Measurements from ENCODE around the gene COL2A1.

COL2A1 gene

GRCh38 chr12:48012070-48012469 is 7.8 kb upstream of the COL2A1 start:
- DNase-seq (ENCODE audit: low read depth): no peak

GRCh38 chr12:48010366-48010970 is 6.2 kb upstream of the COL2A1 start:
- DNase-seq (ENCODE audit: low read depth): no peak

DNA sequence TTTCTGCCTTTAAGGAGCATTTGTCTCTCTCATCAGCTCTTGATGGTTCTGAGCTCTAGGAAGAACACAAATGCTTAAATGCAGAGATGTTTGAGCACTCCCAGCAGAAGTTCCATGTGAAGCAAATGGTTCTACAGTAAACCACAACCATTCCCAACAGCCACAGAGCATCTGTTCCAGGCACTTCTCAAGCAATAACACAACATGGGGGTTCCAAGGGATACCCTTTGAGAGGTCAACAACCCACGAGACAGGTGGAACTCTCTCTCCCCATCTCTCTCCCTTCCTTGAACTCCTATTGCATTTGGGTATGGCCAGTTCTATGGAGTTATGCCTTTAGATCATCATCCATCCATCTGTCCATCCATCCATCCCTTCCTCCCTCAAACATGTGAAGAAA is 5.2 kb upstream of the COL2A1 start:
- DNase-seq (ENCODE audit: low read depth): no peak

DNA sequence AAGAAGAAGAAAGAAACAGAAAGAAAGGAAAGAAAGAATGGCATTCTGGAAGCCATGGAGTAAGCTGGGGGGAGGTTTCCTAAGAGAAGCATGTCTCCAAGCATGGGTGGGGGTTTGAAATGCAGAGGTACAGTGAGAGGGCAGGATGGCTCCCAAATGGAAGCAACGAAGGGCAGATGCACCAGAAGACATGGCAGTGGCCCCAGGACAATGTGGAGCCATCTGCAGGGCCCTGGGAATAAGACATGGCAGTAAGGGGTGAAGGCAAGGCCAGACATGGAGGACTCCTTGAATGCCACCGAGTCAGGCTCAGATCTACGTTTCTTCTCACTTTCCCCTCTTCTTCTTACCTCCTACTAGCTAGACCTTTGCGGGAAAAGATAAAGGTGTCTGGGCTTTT is 4.7 kb upstream of the COL2A1 start:
- DNase-seq (ENCODE audit: low read depth): no peak

- no peak for DNase-seq (ENCODE audit: low read depth)
Measured at GRCh38 chr12:48008349-48008748, 4.1 kb upstream of the COL2A1 start.

- DNase-seq (ENCODE audit: low read depth): no peak
Measured at GRCh38 chr12:48007206-48007605, 2.9 kb upstream of the COL2A1 start.

GRCh38 chr12:48005750-48006021 is 1.4 kb upstream of the COL2A1 start:
- no peak for DNase-seq (ENCODE audit: low read depth)

- no peak for DNase-seq (ENCODE audit: low read depth)
Measured at GRCh38 chr12:48005001-48005749, 899 bp upstream of the COL2A1 start.

- no peak for DNase-seq (ENCODE audit: low read depth)
Measured at GRCh38 chr12:48003226-48004052, 837 bp downstream of the COL2A1 start.

- no peak for DNase-seq (ENCODE audit: low read depth)
Measured at GRCh38 chr12:48002773-48003218, 1.5 kb downstream of the COL2A1 start.

GRCh38 chr12:48002414-48002730 is 1.9 kb downstream of the COL2A1 start:
- DNase-seq (ENCODE audit: low read depth): no peak

- no peak for DNase-seq (ENCODE audit: low read depth)
Measured at GRCh38 chr12:48001505-48002413, 2.5 kb downstream of the COL2A1 start.

DNA sequence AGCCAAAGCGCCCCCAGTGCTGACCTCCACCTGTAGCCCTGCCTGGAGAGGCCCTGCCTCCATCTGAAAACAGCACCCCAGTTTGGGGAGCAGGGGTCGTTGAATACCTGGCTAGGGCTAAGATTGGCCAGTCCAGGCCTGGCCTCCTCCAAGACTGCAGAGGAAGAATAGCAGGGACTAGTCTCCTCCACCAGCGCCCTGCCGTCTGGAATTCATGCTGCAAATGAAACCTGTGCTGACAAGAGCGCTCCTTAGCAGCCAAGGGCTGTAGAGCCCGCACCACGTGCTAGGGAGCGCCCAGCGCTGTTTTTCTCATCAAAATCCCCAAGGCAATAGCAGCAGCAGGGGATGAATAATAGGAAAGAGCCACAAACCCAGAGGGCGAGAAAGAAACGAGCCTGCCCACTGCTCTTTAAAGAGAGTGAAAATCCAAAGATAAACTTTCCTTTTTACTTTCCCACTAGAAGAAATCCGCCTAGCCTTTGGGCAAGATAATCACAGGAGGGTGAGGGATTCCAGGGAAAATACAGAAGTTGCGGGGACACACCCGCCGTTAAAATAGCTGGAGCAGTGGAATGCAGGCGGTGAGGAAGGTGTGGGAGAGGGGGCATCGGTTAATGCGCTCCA is 3.3 kb downstream of the COL2A1 start:
- DNase-seq (ENCODE audit: low read depth): no peak

DNA sequence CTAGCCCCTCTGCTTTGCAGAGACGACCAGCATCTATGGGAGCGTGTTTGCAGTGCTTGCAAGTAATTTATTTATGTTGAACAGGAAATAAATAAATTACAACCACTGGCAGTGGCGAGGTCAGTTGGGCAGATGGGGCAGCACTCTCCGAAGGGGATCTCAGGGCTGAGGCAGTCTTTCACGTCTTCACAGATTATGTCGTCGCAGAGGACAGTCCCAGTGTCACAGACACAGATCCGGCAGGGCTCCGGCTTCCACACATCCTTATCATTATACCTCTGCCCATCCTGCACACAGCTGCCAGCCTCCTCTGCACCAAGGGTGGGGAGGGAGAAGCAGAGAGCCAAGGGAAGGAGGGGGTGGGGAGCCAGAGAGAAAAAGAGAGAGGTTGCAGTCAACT is 4.5 kb downstream of the COL2A1 start:
- no peak for DNase-seq (ENCODE audit: low read depth)

- no peak for DNase-seq (ENCODE audit: low read depth)
Measured at GRCh38 chr12:47997321-47997720, 7.0 kb downstream of the COL2A1 start.

DNA sequence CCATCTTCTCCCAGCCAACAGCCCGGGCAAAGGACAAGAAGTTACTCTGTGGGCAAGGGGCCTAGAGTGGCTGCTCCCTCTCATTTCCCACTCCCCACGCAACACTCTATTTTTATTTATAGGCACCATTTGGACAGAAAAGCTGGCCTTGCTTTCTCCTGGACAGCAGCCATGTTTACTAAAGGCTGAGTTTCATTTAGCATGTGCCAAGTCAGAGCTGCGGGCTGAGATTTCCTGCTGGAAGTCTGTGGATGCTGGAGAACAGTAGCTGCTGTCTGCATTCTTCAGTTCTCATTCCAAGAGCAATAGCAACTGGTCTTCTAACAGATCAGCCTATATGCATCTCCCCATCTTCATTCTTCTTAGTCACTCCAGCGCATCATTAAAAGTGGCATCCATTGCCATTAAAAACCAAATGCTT is 8.3 kb downstream of the COL2A1 start:
- DNase-seq (ENCODE audit: low read depth): no peak

DNA sequence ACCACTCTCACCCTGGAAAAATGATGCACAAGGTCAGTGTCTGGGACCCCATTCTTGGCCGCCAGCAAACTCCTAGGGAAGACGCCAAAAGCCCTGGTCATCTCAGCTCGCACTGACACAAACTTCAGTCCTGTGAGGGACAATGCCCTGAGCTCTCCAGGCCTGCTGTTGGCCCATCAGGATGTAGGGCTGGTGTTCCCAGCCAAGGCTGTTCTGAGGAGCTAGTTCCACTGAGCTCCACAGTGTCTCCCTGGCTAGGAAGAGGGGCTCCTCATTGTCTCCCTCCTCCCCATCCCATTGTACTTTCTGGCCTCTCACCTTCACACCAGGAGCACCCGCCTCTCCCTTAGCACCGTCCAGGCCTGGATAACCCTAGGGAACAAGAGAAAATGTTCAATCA is 10.8 kb downstream of the COL2A1 start:
- no peak for DNase-seq (ENCODE audit: low read depth)

DNA sequence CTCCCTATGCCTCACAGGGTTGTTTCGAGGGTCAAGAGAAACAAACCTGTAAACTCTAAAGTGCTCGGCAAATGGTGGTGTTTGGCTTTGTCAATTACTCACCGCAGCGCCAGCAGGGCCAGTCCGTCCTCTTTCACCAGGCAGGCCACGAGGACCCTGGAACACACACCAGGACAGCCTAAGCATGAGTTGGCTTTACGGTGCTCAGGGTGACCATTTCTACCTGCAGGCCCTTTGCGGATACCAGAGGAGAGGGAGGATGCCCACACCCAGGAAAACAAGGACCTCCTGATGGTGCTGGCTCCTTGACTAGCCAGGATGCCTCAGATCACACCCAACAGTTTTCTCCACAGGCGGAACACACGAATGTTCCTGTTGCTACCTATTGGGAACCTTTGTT is 11.5 kb downstream of the COL2A1 start:
- DNase-seq (ENCODE audit: low read depth): no peak

DNA sequence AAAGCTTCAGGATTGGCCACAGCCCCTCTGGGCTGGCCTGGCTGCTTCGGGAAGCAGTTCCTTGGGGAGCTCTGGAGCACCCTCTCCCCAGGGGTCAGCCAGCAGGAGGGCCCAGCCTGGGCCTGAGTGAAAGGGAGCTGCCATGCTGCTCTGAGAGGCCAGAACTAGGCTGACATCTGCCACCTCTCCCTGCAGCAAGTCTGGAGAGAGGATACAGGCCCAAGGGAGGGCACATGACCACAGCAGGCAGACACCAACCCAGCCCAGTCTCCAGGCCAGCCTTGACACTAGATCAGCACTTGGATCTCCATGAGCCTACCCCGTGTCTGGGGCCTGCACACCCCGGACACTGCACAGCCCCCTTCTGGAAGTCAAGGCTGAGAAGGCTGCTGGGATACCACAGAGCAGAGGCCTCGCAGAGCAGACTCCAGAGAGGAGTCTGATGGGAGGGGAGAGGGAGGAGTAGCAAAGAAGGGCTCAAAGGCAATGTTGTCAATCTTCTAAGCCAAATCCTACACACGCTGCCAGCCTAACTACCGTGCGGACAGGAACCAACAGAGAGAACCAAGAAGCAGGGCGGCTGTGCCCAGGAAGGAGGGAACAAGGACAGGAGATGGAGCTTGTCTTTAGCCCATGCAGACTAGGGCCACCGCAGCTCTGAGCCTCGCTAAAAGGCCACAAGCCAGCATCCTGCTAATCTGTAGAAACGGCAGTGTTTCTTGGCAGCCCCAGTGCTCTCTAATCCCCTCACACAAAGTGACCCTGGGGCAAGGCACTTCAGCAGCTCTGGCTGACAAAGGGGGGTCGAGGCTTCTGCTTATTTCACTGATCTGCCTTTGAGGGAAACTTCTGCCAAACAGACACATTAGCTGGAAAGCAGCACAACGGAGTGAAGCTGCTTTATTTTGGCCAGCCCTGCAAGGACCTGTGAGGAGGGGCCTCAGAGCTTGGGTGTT is 12.9 kb downstream of the COL2A1 start:
- no peak for DNase-seq (ENCODE audit: low read depth)

DNA sequence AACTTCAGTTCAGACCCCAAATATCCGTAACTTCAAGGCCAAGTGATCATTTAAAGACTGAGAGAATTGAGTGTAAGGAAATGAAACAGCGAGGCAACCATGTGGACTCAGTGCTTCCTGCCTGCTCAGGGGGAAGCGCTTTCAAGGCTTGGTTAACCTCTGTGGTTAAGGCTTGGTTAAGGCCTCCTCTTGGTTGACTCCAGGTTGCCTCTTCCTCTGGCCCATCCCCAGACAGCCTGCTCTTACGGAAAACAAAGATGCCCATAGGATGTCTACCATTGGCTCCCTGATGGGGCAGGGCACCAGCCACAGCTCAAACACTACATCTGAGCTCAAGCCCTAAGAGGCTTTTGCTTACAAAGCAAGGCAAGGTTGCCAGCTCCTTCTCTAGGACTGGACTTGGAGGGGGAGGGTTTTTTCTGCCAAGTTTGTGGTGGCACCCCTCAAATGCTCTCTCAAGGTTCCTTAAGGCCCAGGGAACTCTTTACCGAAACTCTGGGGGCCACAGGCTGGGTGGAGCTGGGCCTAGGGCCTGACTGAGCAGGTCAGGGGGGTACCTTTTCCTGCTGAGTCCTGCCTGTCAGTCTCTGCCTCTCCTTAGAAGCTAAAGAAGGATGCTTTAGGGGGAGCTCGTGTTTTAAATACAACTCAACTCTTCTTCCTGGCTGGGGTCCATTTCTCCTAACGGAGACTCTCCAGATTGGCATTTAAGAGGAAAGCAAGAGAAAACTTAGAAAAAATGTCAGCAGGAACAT is 13.7 kb downstream of the COL2A1 start:
- DNase-seq (ENCODE audit: low read depth): no peak

Data from stimulated activated CD8-positive, alpha-beta memory T cell treated with anti-CD3 and anti-CD28 coated beads, Interleukin-7, amount 100 ng/mL, for 24 hours (primary cell).